Activated T-cell treated with anti-CD3 and anti-CD28 coated beads for 48 hours (primary cell): ENCODE data around the gene PTGR1.
"Not testable (repeated sequence)": the region's sequence is repeated elsewhere in the genome, so short reads cannot be mapped to it uniquely, and the experiment has no call there.

Experiments used
- DNase-seq: peaks from one replicate; pipeline ENCODE4 v3.0.0-alpha.2; 2020; ENCODE audit warnings: low read depth

The PTGR1 gene

GRCh38 chr9:111613436-111614040 lies 14.1 kb upstream of the PTGR1 start:
- DNase-seq: no peak

- no peak for DNase-seq
Measured at GRCh38 chr9:111610845-111611244, 11.4 kb upstream of the PTGR1 start.

GRCh38 chr9:111610149-111610548 lies 10.7 kb upstream of the PTGR1 start:
- DNase-seq: no peak

GRCh38 chr9:111605041-111605559 lies 5.7 kb upstream of the PTGR1 start:
- no peak for DNase-seq

- no peak for DNase-seq
Measured at GRCh38 chr9:111604054-111604615, 4.7 kb upstream of the PTGR1 start.

- no peak for DNase-seq
Measured at GRCh38 chr9:111603041-111603440, 3.6 kb upstream of the PTGR1 start.

- DNase-seq: no peak
Measured at GRCh38 chr9:111601237-111602018, 2.0 kb upstream of the PTGR1 start.

- DNase-seq: no peak
Measured at GRCh38 chr9:111599955-111600343, 502 bp upstream of the PTGR1 start.

- DNase-seq: no peak
Measured at GRCh38 chr9:111598733-111599091, 735 bp downstream of the PTGR1 start.

GRCh38 chr9:111597852-111598732 lies 1.4 kb downstream of the PTGR1 start:
- peak; percentile 35 for DNase-seq

GRCh38 chr9:111588846-111589245 lies 10.6 kb downstream of the PTGR1 start:
- no peak for DNase-seq

- DNase-seq: no peak
Measured at GRCh38 chr9:111586378-111586777, 13.1 kb downstream of the PTGR1 start.

GRCh38 chr9:111582888-111583287 lies 16.6 kb downstream of the PTGR1 start:
- no peak for DNase-seq

GRCh38 chr9:111572950-111573604 lies 26.4 kb downstream of the PTGR1 start:
- no peak for DNase-seq

GRCh38 chr9:111568127-111568526 lies 31.3 kb downstream of the PTGR1 start:
- not testable (repeated sequence) for DNase-seq

GRCh38 chr9:111566234-111566633 lies 33.2 kb downstream of the PTGR1 start:
- DNase-seq: no peak

- DNase-seq: no peak
Measured at GRCh38 chr9:111561165-111561719, 38.2 kb downstream of the PTGR1 start.

GRCh38 chr9:111559000-111559610 lies 40.3 kb downstream of the PTGR1 start:
- DNase-seq: no peak

- not testable (repeated sequence) for DNase-seq
Measured at GRCh38 chr9:111555425-111555824, 44.0 kb downstream of the PTGR1 start.

GRCh38 chr9:111548623-111549022 lies 50.8 kb downstream of the PTGR1 start:
- DNase-seq: no peak
